Aorta (tissue), 5 donors: ENCODE results near the gene TXNDC16. TPM values are rescaled to one million over a fixed set of nuclear protein-coding genes. Genes with fewer than 3 reads are reported as not detected.
A peak's percentile ranks its signal among the peaks of the same experiment; 100 is the strongest.
"Not testable (repeated sequence)": the region's sequence is repeated elsewhere in the genome, so short reads cannot be mapped to it uniquely, and the experiment has no call there.

Source experiments
- ATAC-seq: fragments of 200-7000 bp; cut with Tn5 transposase; one replicate; pipeline ENCODE4 v1.9.1; 2022; ENCODE audit warnings: moderate library complexity; ENCODE audit not compliant: low FRiP score
- DNase-seq, 2 donors: peaks; one replicate each; pipeline ENCODE4 v3.0.0-alpha.2; 2020
- H3K27ac ChIP-seq, 2 donors: one replicate each; pipeline ENCODE4 v1.5.1; 2013; ENCODE audit warnings: low read length in 2 of 2, mild to moderate bottlenecking in 2 of 2, moderate library complexity in 2 of 2, control low read depth in 1 of 2, inconsistent platforms in 1 of 2, low read depth in 1 of 2
- H3K27me3 ChIP-seq, 2 donors: one replicate each; pipeline ENCODE4 v1.6.1; 2013; ENCODE audit warnings: control low read depth in 1 of 2, low read length in 1 of 2, mild to moderate bottlenecking in 1 of 2, moderate library complexity in 1 of 2; ENCODE audit not compliant: insufficient read depth in 2 of 2, control insufficient read depth in 1 of 2
- H3K36me3 ChIP-seq, 2 donors: one replicate each; pipeline ENCODE4 v1.6.1; 2013; ENCODE audit warnings: control low read depth in 1 of 2, low read length in 1 of 2, mild to moderate bottlenecking in 1 of 2; ENCODE audit not compliant: insufficient read depth in 2 of 2, control insufficient read depth in 1 of 2
- H3K4me1 ChIP-seq, 2 donors: one replicate each; pipeline ENCODE4 v1.6.1; 2013; ENCODE audit warnings: low read length in 2 of 2, control low read depth in 1 of 2, mild to moderate bottlenecking in 1 of 2, moderate library complexity in 1 of 2; ENCODE audit not compliant: insufficient read depth in 2 of 2, control insufficient read depth in 1 of 2
- H3K4me3 ChIP-seq, 2 donors: one replicate each; pipeline ENCODE4 v1.5.1; 2013; ENCODE audit warnings: low read length in 2 of 2, control low read depth in 1 of 2, mild to moderate bottlenecking in 1 of 2
- H3K9me3 ChIP-seq: one replicate; pipeline ENCODE4 v1.6.1; 2013; ENCODE audit warnings: mild to moderate bottlenecking, low read length; ENCODE audit not compliant: control insufficient read depth
- WGBS, 2 donors: extraction: QIAGEN DNeasy Blood & Tissue Kit; methylation state at CpG; one replicate each; pipeline ENCODE4 v1.1.7; 2013; 5-methylcytosine and 5-hydroxymethylcytosine counted together
- intact Hi-C, 2 donors: fragments of 100-400 bp; cut with DNase I; formaldehyde crosslinking; loops; one replicate each; pipeline versions ENCODE4 v1.14.2 to v1.15.0; 2022
- polyA plus RNA-seq, 2 donors: library from polyadenylated mRNA; stranded (reverse); fragments of 200-250 nt; gene quantifications; one replicate each; pipeline ENCODE4 v1.2.3, GENCODE V29; 2013
- total RNA-seq, 2 donors: library from RNA; stranded (reverse); fragmentation: NEBNext Ultra II Directional; extraction: Animal tissue kit (Norgen Biotek cat#: 25700); gene quantifications; one replicate each; pipeline ENCODE4 v1.2.1, GENCODE V29; 2021
- donor health status: healthy with polysubstance abuse.
- donor health status: Bipolar disorder and iron deficiency.
- donor health status: DM: no; HTN: no; CAD: no.
- donor health status: DM: no; HTN: no; CAD: no.
- donor health status: DM: yes; HTN: yes; CAD: no.

TXNDC16 gene
- total and polyA plus RNA-seq, 4 donors = 2.5 to 10.7 (median 9.4) TPM

GRCh38 chr14:52575858-52576257 is 23.6 kb upstream of the TXNDC16 start:
- DNase-seq = no peak
- 93 to 96% methylated on average over 2 of the region's 2 CpGs for WGBS, 2 donors
- no peaks in the 10 kb centered on the region for H3K27me3 ChIP-seq

GRCh38 chr14:52568454-52568853 is 16.1 kb upstream of the TXNDC16 start:
- intact Hi-C loops, H3K27me3 ChIP-seq, H3K36me3 ChIP-seq, H3K4me1 ChIP-seq, DNase-seq, H3K27ac ChIP-seq, H3K9me3 ChIP-seq, ATAC-seq, H3K4me3 ChIP-seq: not testable (repeated sequence)
- 97 to 98% methylated on average over 7 of the region's 7 CpGs for WGBS, 2 donors

More at GRCh38 chr14:52575858-52576257, 23.6 kb upstream of the TXNDC16 start:
- ATAC-seq = no peak
- H3K4me3 ChIP-seq = no peak overlapping the region
- H3K27ac ChIP-seq = no peak overlapping the region
- no peaks in the 10 kb centered on the region for H3K36me3 ChIP-seq
- intact Hi-C loops = no loop called here
- no peaks in the 10 kb centered on the region for H3K4me1 ChIP-seq
- no peaks in the 10 kb centered on the region for H3K9me3 ChIP-seq

GRCh38 chr14:52563120-52563519 is 10.8 kb upstream of the TXNDC16 start:
- no peak for DNase-seq

GRCh38 chr14:52558688-52559087 is 6.4 kb upstream of the TXNDC16 start:
- Histone ChIP-seq H3K27ac (no peak overlapping the region), H3K9me3 (peaks cover 2% of the 10 kb centered on the region), H3K27me3 (no peaks in the 10 kb centered on the region), H3K36me3 (no peaks in the 10 kb centered on the region), H3K4me3 (no peak overlapping the region), H3K4me1 (no peaks in the 10 kb centered on the region)
- DNase-seq (no peak), ATAC-seq (no peak)
- intact Hi-C loops = loop anchor here in 1 of 2 donors (10.0 kb wide), 2 partner anchors 136 to 244 kb away; partner anchors contain the start of genes ERO1A and PTGER2
- 97% methylated on average over 2 of the region's 2 CpGs for WGBS, 2 donors

More at GRCh38 chr14:52563120-52563519, 10.8 kb upstream of the TXNDC16 start:
- ATAC-seq = no peak
- Histone ChIP-seq H3K4me1 (no peaks in the 10 kb centered on the region), H3K36me3 (no peaks in the 10 kb centered on the region), H3K9me3 (peaks cover 3% of the 10 kb centered on the region), H3K27ac (no peak overlapping the region), H3K4me3 (no peak overlapping the region), H3K27me3 (no peaks in the 10 kb centered on the region)
- WGBS, 2 donors = 77 to 78% methylated on average over 2 of the region's 2 CpGs
- intact Hi-C loops = no loop called here

GRCh38 chr14:52553671-52554575 is 1.6 kb upstream of the TXNDC16 start:
- peak; percentile 94 to 96 for DNase-seq
- WGBS, 2 donors = 3% methylated on average over 22 of the region's 22 CpGs
- ATAC-seq = peak; percentile 58
- Histone ChIP-seq H3K4me1 (no peaks in the 10 kb centered on the region), H3K27ac (no peak overlapping the region), H3K4me3 (peak overlapping the region; percentile 52 to 76), H3K27me3 (no peaks in the 10 kb centered on the region), H3K9me3 (no peaks in the 10 kb centered on the region), H3K36me3 (no peaks in the 10 kb centered on the region)
- intact Hi-C loops = loop anchor here (5.0 to 10.0 kb wide), 4 partner anchors 141 to 598 kb away; partner anchors contain the start of genes ERO1A (in 2 of the 2), DDHD1 (in 1 of the 2) and PTGER2 (in 1 of the 2)

- DNase-seq (peak; percentile 49 to 76), ATAC-seq (peak; percentile 24)
- 1% methylated on average over 34 to 69 of the region's 69 CpGs for WGBS, 2 donors
- intact Hi-C loops = loop anchor here (5.0 to 10.0 kb wide), 4 partner anchors 142 to 599 kb away; partner anchors contain the start of genes ERO1A (in 2 of the 2), DDHD1 (in 1 of the 2) and PTGER2 (in 1 of the 2)
- Histone ChIP-seq H3K27ac (peak overlapping the region in 1 of 2 donors; percentile 0), H3K4me1 (no peaks in the 10 kb centered on the region), H3K27me3 (no peaks in the 10 kb centered on the region), H3K36me3 (no peaks in the 10 kb centered on the region), H3K4me3 (peak overlapping the region; percentile 52 to 76), H3K9me3 (no peaks in the 10 kb centered on the region)
These were observed 831 bp upstream of the TXNDC16 start for GRCh38 chr14:52553002-52553670.

GRCh38 chr14:52551696-52552062 is 626 bp downstream of the TXNDC16 start:
- no peaks in the 10 kb centered on the region for H3K9me3 ChIP-seq
- peak overlapping the region; percentile 51 to 58 for H3K4me3 ChIP-seq
- ATAC-seq (no peak), DNase-seq (no peak)
- intact Hi-C loops = loop anchor here (5.0 to 10.0 kb wide), 4 partner anchors 143 to 601 kb away; partner anchors contain the start of genes ERO1A (in 2 of the 2), DDHD1 (in 1 of the 2) and PTGER2 (in 1 of the 2)
- H3K27ac ChIP-seq = peak overlapping the region; percentile 30 to 82
- no peaks in the 10 kb centered on the region for H3K27me3 ChIP-seq
- no peaks in the 10 kb centered on the region for H3K4me1 ChIP-seq
- 0% methylated on average over 8 of the region's 8 CpGs for WGBS, 2 donors
- no peaks in the 10 kb centered on the region for H3K36me3 ChIP-seq

GRCh38 chr14:52551205-52551604 is 1.1 kb downstream of the TXNDC16 start:
- H3K27ac ChIP-seq = no peak overlapping the region
- H3K4me1 ChIP-seq = no peaks in the 10 kb centered on the region
- H3K27me3 ChIP-seq = no peaks in the 10 kb centered on the region
- H3K4me3 ChIP-seq = peak overlapping the region in 1 of 2 donors; percentile 58
- DNase-seq = no peak
- no peak for ATAC-seq
- intact Hi-C loops = loop anchor here (5.0 to 10.0 kb wide), 4 partner anchors 144 to 601 kb away; partner anchors contain the start of genes ERO1A (in 2 of the 2), DDHD1 (in 1 of the 2) and PTGER2 (in 1 of the 2)
- WGBS, 2 donors = 19 to 23% methylated on average over 6 of the region's 6 CpGs
- no peaks in the 10 kb centered on the region for H3K36me3 ChIP-seq
- no peaks in the 10 kb centered on the region for H3K9me3 ChIP-seq
